ENCODE results near the gene ARHGEF4. TPM values are rescaled to one million over a fixed set of nuclear protein-coding genes. Genes with fewer than 3 reads are reported as not detected.

Gene ARHGEF4
- total RNA-seq, 1 donor from 2014 or later: 11.5 TPM

DNA sequence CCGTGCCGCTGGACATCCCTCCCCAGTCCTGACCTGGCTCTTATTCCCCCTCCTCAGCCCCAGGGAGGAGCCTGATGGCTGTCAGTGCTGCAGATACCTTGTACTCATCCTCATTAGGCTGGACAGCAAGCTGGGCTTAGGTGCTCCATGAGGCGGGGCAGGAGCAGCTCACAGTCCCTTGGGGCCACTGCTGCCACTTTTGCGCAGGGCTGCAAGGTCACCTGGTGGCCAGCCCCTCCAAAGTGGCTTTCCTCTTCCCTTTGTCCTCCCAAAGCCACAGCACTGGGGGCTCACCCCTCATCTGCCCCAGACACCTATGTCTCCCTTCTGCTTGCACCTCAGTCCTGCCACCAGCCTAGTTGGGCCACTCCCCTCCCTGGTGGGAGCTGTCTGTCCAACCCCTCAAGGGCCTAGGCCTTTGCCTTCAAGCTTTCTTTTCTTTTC, 195.7 kb downstream of the ARHGEF4 start:
- Histone ChIP-seq H3K9ac (ENCODE audit: low read depth in 1 of 3, low read length in 3 of 3) (no peak overlapping the region), H3K4me3 (ENCODE audit: low read length in 3 of 3) (no peak overlapping the region), H3K27me3 (ENCODE audit: control insufficient read depth in 3 of 3, insufficient read depth in 3 of 3, low read length in 3 of 3) (peaks cover 4 to 9% (median 7%) of the 10 kb centered on the region in 3 donors)

DNA sequence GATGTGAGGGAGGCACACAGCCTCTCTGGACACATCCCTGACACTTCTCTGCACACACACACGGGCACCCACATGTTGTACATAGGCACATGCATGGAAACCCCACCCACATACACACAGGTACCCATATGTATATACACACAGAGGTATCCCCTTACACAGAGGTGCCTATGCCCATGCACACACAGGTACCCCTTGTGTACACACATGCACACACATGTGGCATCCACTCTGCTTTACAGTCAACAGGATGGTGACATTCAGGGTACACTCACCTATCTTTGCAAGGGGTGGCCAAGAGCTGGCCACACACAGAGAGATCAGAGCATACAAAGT, 197.0 kb downstream of the ARHGEF4 start:
- peak overlapping the region in 1 of 3 donors; percentile 71 for H3K4me3 ChIP-seq (ENCODE audit: low read length in 3 of 3)
- peak overlapping the region in 1 of 3 donors; percentile 76 for H3K9ac ChIP-seq (ENCODE audit: low read depth in 1 of 3, low read length in 3 of 3)
- no peaks in the 10 kb centered on the region for H3K9me3 ChIP-seq (ENCODE audit: control insufficient read depth in 3 of 3, low read length in 3 of 3)
- no peak overlapping the region for H3K27ac ChIP-seq (ENCODE audit: low read depth, low read length)
- H3K27me3 ChIP-seq (ENCODE audit: control insufficient read depth in 3 of 3, insufficient read depth in 3 of 3, low read length in 3 of 3): peaks cover 4 to 9% (median 4%) of the 10 kb centered on the region in 3 donors
- H3K36me3 ChIP-seq (ENCODE audit: control insufficient read depth in 3 of 3, insufficient read depth in 3 of 3, low read length in 3 of 3): no peaks in the 10 kb centered on the region
- peaks cover 20 to 28% (median 21%) of the 10 kb centered on the region in 3 donors for H3K4me1 ChIP-seq (ENCODE audit: control insufficient read depth in 3 of 3, insufficient read depth in 3 of 3, low read length in 3 of 3)

More for the DNA sequence above, 195.7 kb downstream of the ARHGEF4 start:
- Histone ChIP-seq H3K27ac (ENCODE audit: low read depth, low read length) (no peak overlapping the region), H3K4me1 (ENCODE audit: control insufficient read depth in 3 of 3, insufficient read depth in 3 of 3, low read length in 3 of 3) (peaks cover 10 to 21% (median 19%) of the 10 kb centered on the region in 3 donors), H3K9me3 (ENCODE audit: control insufficient read depth in 3 of 3, low read length in 3 of 3) (no peaks in the 10 kb centered on the region), H3K36me3 (ENCODE audit: control insufficient read depth in 3 of 3, insufficient read depth in 3 of 3, low read length in 3 of 3) (no peaks in the 10 kb centered on the region)

DNA sequence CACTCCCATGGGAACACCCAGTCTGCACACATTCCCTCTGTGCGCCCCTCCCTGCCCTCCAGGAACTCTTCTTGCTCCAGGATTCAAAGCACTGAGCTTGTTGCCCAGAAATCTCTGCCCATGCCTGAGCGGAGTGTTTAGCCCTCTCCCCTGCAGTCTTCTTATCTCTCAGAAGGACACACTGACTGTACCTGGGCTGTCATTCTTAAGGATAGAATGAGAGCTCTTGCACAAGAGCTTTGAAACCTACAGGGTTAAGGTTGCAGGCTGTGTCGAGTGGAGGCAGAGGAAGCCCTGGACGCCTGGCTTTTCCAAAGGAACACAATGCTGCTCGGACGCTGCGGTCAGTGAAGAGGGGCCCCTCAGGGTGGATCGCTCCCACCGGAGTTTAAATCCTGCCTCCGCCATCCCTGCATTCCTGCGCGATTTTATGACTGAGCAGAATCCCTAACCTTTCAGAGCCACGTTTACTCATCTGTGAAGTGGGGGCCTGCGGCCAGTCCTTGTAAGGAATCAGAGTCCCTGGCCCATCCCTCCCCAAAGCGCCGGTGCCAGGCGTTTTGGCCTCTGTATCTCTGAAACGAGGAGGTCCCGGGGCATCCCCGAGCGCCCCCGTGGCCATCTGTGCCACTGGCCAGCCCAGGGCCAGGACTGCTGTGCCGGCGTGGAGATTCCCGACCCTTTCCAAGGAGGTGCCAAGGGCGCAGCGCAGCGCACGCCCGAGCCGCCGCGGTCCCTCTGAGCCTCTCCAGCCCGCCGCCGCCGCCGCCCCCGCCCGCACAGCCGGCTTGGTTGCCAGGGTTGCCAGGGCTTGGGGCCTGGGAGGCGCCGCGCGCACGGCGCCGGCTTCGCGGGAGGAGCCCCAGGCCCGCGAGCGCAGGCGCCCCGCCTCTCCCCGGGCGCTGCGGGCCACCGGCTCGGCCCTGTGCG, 197.7 kb downstream of the ARHGEF4 start:
- Histone ChIP-seq H3K4me3 (ENCODE audit: low read length in 3 of 3) (peak overlapping the region; percentile 54 to 71 (median 67)), H3K4me1 (ENCODE audit: control insufficient read depth in 3 of 3, insufficient read depth in 3 of 3, low read length in 3 of 3) (peaks cover 21 to 30% (median 26%) of the 10 kb centered on the region in 3 donors), H3K27ac (ENCODE audit: low read depth, low read length) (no peak overlapping the region), H3K36me3 (ENCODE audit: control insufficient read depth in 3 of 3, insufficient read depth in 3 of 3, low read length in 3 of 3) (no peaks in the 10 kb centered on the region), H3K9ac (ENCODE audit: low read depth in 1 of 3, low read length in 3 of 3) (peak overlapping the region; percentile 43 to 76 (median 45)), H3K9me3 (ENCODE audit: control insufficient read depth in 3 of 3, low read length in 3 of 3) (no peaks in the 10 kb centered on the region), H3K27me3 (ENCODE audit: control insufficient read depth in 3 of 3, insufficient read depth in 3 of 3, low read length in 3 of 3) (peaks cover 4 to 9% (median 4%) of the 10 kb centered on the region in 3 donors)

DNA sequence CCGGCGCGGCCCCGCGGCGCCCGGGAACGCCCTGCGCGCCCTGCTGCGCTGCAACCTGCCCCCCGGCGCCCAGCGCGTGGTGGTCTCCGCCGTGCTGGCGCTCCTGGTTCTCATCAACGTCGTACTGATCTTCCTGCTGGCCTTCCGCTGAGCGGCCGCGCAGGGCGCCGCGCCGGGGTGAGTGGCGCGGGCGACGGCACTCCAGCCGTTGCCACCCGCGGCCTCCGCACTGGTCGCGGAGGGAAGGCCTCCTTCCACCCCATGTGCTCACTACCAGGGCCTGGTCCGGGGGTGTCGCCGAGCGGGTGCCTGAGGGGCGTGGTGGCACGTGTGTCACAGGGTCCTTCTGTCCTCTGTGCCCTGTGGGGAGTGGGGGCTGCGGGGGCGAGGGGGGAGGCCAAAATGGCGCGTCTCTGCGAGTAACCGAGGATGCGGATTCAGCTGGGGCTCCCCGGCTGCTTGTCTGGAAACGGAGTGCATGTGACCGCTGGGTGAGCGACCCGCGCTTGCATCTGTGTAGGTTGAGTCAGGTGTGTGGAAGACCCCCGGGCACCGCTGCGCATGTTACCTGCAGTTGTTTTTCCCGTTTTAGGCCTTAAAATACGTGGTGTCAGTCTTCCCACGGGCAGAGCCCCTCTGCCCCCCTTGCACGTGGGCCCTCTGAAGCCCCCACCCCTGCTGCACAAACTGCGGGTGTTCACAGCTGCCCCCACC, 198.6 kb downstream of the ARHGEF4 start:
- peaks cover 4 to 9% (median 4%) of the 10 kb centered on the region in 3 donors for H3K27me3 ChIP-seq (ENCODE audit: control insufficient read depth in 3 of 3, insufficient read depth in 3 of 3, low read length in 3 of 3)
- H3K27ac ChIP-seq (ENCODE audit: low read depth, low read length): no peak overlapping the region
- peak overlapping the region; percentile 59 to 71 (median 67) for H3K4me3 ChIP-seq (ENCODE audit: low read length in 3 of 3)
- no peaks in the 10 kb centered on the region for H3K36me3 ChIP-seq (ENCODE audit: control insufficient read depth in 3 of 3, insufficient read depth in 3 of 3, low read length in 3 of 3)
- H3K9ac ChIP-seq (ENCODE audit: low read depth in 1 of 3, low read length in 3 of 3): peak overlapping the region in 2 of 3 donors; percentile 45 to 76
- peaks cover 21 to 39% (median 34%) of the 10 kb centered on the region in 3 donors for H3K4me1 ChIP-seq (ENCODE audit: control insufficient read depth in 3 of 3, insufficient read depth in 3 of 3, low read length in 3 of 3)
- H3K9me3 ChIP-seq (ENCODE audit: control insufficient read depth in 3 of 3, low read length in 3 of 3): no peaks in the 10 kb centered on the region

DNA sequence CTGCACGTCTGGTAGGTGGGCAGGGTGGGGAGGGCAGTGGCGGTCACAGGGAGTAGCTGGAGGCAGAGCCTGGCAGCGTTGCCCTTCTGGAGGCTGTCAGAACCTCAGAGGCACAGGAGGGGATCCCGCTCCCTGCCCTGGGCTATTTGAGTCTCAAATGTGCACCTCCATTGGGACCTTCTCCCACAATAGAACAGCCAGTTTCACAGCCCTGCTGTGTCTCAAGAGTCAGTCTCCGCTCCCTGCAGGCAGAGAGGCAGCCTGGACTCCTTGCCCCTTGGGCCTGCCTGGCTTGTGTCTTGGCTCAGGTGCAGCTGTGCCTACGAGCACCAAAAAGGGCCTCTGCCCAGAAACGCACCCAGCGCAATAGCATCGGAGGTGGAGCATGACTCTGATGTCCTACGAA, 199.1 kb downstream of the ARHGEF4 start:
- Histone ChIP-seq H3K4me3 (ENCODE audit: low read length in 3 of 3) (peak overlapping the region in 2 of 3 donors; percentile 59 to 71), H3K9ac (ENCODE audit: low read depth in 1 of 3, low read length in 3 of 3) (peak overlapping the region in 1 of 3 donors; percentile 40), H3K27me3 (ENCODE audit: control insufficient read depth in 3 of 3, insufficient read depth in 3 of 3, low read length in 3 of 3) (peaks cover 4 to 9% (median 4%) of the 10 kb centered on the region in 3 donors)

DNA sequence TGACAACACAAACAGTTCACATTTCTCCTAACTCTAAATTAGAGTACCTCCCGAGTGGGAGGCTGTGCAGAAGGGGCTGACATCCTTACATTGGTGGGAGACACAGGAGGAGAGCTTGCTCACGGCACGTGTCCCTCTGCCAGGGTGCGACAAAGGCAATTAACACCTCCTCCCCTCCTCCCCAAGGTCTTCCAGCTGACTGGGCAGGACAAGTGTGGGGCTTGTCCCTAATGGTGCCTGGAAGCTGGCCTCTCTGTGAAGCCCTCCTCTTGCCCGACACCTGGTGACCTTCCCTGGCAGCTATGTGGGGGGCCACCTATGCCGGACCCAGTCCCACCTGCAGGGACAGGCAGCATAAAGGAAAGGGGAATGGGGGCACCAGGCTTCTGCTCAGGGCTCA, 199.6 kb downstream of the ARHGEF4 start:
- no peaks in the 10 kb centered on the region for H3K9me3 ChIP-seq (ENCODE audit: control insufficient read depth in 3 of 3, low read length in 3 of 3)
- H3K27me3 ChIP-seq (ENCODE audit: control insufficient read depth in 3 of 3, insufficient read depth in 3 of 3, low read length in 3 of 3): peaks cover 4 to 9% (median 4%) of the 10 kb centered on the region in 3 donors
- H3K4me3 ChIP-seq (ENCODE audit: low read length in 3 of 3): no peak overlapping the region
- H3K4me1 ChIP-seq (ENCODE audit: control insufficient read depth in 3 of 3, insufficient read depth in 3 of 3, low read length in 3 of 3): peaks cover 24 to 49% (median 41%) of the 10 kb centered on the region in 3 donors
- no peak overlapping the region for H3K9ac ChIP-seq (ENCODE audit: low read depth in 1 of 3, low read length in 3 of 3)
- H3K27ac ChIP-seq (ENCODE audit: low read depth, low read length): no peak overlapping the region
- peaks cover 0 to under 1% (median under 1%) of the 10 kb centered on the region in 3 donors for H3K36me3 ChIP-seq (ENCODE audit: control insufficient read depth in 3 of 3, insufficient read depth in 3 of 3, low read length in 3 of 3)

More for the DNA sequence above, 199.1 kb downstream of the ARHGEF4 start:
- Histone ChIP-seq H3K27ac (ENCODE audit: low read depth, low read length) (no peak overlapping the region), H3K4me1 (ENCODE audit: control insufficient read depth in 3 of 3, insufficient read depth in 3 of 3, low read length in 3 of 3) (peaks cover 21 to 45% (median 37%) of the 10 kb centered on the region in 3 donors), H3K36me3 (ENCODE audit: control insufficient read depth in 3 of 3, insufficient read depth in 3 of 3, low read length in 3 of 3) (no peaks in the 10 kb centered on the region), H3K9me3 (ENCODE audit: control insufficient read depth in 3 of 3, low read length in 3 of 3) (no peaks in the 10 kb centered on the region)

DNA sequence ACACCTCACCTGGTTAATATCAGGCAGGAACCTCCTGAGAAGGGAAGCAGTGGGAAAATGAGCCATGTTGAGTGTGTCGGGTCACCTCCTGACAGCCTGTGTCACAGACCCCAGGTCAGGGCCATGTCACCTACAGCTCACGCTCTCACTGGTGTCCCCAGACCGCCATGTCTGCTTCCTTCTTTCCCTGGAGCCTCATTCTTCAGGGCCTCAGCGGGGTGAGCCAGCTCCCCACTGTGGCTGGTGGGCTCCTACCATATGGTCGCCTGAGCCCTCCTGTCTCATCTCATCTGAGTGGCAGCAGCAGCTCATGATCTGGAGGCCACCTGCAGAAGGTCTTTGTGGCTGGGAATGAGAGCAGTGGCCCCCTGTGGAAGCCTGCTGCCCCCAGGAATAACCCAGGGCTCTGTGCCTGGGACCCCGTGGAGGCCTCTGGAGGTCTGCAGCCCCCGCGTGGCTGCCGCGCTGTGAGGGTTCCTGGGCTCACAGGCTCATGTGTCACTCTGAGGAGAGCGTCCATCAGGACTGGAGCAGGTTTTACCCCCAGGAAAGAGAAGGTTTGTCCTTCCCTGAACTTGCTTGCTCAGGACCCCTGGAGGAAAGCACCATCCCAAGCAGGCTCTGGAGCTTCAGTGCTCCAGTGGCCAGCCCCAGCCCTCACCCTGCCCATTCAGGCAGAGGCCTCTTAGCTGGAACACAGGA, 200.1 kb downstream of the ARHGEF4 start:
- Histone ChIP-seq H3K27me3 (ENCODE audit: control insufficient read depth in 3 of 3, insufficient read depth in 3 of 3, low read length in 3 of 3) (peaks cover 4 to 9% (median 4%) of the 10 kb centered on the region in 3 donors), H3K9ac (ENCODE audit: low read depth in 1 of 3, low read length in 3 of 3) (peak overlapping the region in 1 of 3 donors; percentile 40), H3K27ac (ENCODE audit: low read depth, low read length) (no peak overlapping the region), H3K9me3 (ENCODE audit: control insufficient read depth in 3 of 3, low read length in 3 of 3) (no peaks in the 10 kb centered on the region), H3K36me3 (ENCODE audit: control insufficient read depth in 3 of 3, insufficient read depth in 3 of 3, low read length in 3 of 3) (peaks cover 0 to 3% (median 2%) of the 10 kb centered on the region in 3 donors), H3K4me3 (ENCODE audit: low read length in 3 of 3) (no peak overlapping the region), H3K4me1 (ENCODE audit: control insufficient read depth in 3 of 3, insufficient read depth in 3 of 3, low read length in 3 of 3) (peaks cover 27 to 54% (median 44%) of the 10 kb centered on the region in 3 donors)

DNA sequence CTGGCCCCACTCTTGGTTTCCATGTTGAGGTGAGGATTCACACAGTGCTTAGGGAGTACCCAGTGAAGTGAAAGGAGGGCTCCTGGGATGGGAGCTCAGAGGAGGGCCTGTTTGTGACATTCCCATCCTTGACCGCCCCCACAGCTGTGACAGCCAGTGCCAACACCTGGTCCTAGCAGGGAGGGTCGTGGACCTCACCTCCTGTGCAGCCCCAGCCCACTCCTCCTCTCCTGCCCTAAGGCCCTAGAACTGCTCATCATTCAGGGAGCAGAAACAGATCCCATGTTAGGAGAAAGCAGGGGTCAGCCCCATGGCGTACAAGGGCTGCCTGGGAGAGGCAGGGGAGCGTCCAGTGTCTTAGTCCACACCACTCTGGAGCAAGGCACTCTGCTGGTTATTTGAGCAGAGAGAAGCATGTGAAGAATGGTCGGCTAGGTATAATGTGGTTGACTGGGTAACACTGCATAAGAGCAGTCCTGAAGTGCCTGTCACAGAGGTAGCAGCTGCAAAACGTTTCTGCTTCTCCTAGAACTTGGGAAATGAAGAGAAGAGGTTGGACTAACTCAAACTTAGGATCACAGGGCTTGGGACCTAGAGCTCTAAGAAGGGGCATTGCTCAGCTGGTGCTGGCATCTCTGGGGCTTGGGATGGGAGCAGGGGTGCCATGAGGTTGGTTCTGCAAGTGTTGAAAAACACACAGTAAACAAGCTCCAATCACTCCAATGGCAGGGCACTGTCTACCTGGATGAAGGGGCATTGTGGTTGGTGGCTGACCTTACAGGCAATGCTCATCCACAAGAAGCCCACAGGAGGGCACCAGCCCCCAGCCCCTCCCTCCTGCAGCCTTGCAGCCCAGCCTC, 200.9 kb downstream of the ARHGEF4 start:
- Histone ChIP-seq H3K4me1 (ENCODE audit: control insufficient read depth in 3 of 3, insufficient read depth in 3 of 3, low read length in 3 of 3) (peaks cover 27 to 56% (median 44%) of the 10 kb centered on the region in 3 donors), H3K9ac (ENCODE audit: low read depth in 1 of 3, low read length in 3 of 3) (peak overlapping the region in 1 of 3 donors; percentile 40), H3K27me3 (ENCODE audit: control insufficient read depth in 3 of 3, insufficient read depth in 3 of 3, low read length in 3 of 3) (peaks cover 4 to 9% (median 4%) of the 10 kb centered on the region in 3 donors), H3K36me3 (ENCODE audit: control insufficient read depth in 3 of 3, insufficient read depth in 3 of 3, low read length in 3 of 3) (peaks cover 0 to 3% (median 2%) of the 10 kb centered on the region in 3 donors), H3K4me3 (ENCODE audit: low read length in 3 of 3) (no peak overlapping the region), H3K9me3 (ENCODE audit: control insufficient read depth in 3 of 3, low read length in 3 of 3) (no peaks in the 10 kb centered on the region), H3K27ac (ENCODE audit: low read depth, low read length) (no peak overlapping the region)

All from skeletal muscle tissue (tissue), 4 donors.